GM23248 (cell line): Measurements from ENCODE around the gene TRPC6. TPM values are rescaled to one million over a fixed set of nuclear protein-coding genes. Genes with fewer than 3 reads are reported as not detected.
"Not testable (repeated sequence)": the region's sequence is repeated elsewhere in the genome, so short reads cannot be mapped to it uniquely, and the experiment has no call there.

Experiments used
- DNase-seq: peaks from one replicate; pipeline ENCODE4 v3.0.0-alpha.2; 2015
- H2AFZ ChIP-seq: fragments of 200-600 bp; sonication (generic); 2 replicates; pipeline ENCODE4 v1.6.1; 2016; ENCODE audit warnings: antibody characterized with exemption
- H3F3A ChIP-seq: fragments of 200-600 bp; sonication (generic); 2 replicates; pipeline ENCODE4 v1.6.1; 2016; ENCODE audit warnings: mild to moderate bottlenecking, antibody characterized with exemption, mixed run types; ENCODE audit not compliant: insufficient read depth
- H3K27ac ChIP-seq: fragments of 200-600 bp; sonication (generic); 2 replicates; pipeline ENCODE4 v1.5.1; 2016; ENCODE audit warnings: mild to moderate bottlenecking
- H3K27me3 ChIP-seq: fragments of 200-600 bp; sonication (generic); replicated peaks from 2 replicates; pipeline ENCODE4 v1.6.1; 2016; ENCODE audit warnings: mild to moderate bottlenecking; ENCODE audit not compliant: insufficient read depth
- H3K36me3 ChIP-seq: fragments of 200-600 bp; sonication (generic); 2 replicates; pipeline ENCODE4 v1.6.1; 2016; ENCODE audit warnings: low read depth, mild to moderate bottlenecking
- H3K4me1 ChIP-seq: fragments of 200-600 bp; sonication (generic); 2 replicates; pipeline ENCODE4 v1.6.1; 2016; ENCODE audit warnings: mild to moderate bottlenecking; ENCODE audit not compliant: insufficient read depth
- H3K4me2 ChIP-seq: fragments of 200-600 bp; sonication (generic); one replicate; pipeline ENCODE4 v1.6.1; 2016; ENCODE audit warnings: mild to moderate bottlenecking; ENCODE audit not compliant: unreplicated experiment
- H3K4me3 ChIP-seq: fragments of 200-600 bp; sonication (generic); 2 replicates; pipeline ENCODE4 v1.5.1; 2016; ENCODE audit warnings: mild to moderate bottlenecking
- H3K79me2 ChIP-seq: fragments of 200-600 bp; sonication (generic); 2 replicates; pipeline ENCODE4 v1.6.1; 2016; ENCODE audit warnings: mild to moderate bottlenecking; ENCODE audit not compliant: insufficient read depth
- H3K9ac ChIP-seq: fragments of 200-600 bp; sonication (generic); 2 replicates; pipeline ENCODE4 v1.6.1; 2016; ENCODE audit warnings: mild to moderate bottlenecking
- H3K9me2 ChIP-seq: fragments of 200-600 bp; sonication (generic); 2 replicates; pipeline ENCODE4 v1.6.1; 2016; ENCODE audit warnings: mixed run types, mild to moderate bottlenecking, moderate library complexity; ENCODE audit not compliant: insufficient read depth
- H3K9me3 ChIP-seq: fragments of 200-600 bp; sonication (generic); one replicate; pipeline ENCODE4 v1.6.1; 2017; ENCODE audit warnings: low read depth
- H4K20me1 ChIP-seq: fragments of 200-600 bp; sonication (generic); 2 replicates; pipeline ENCODE4 v1.6.0; 2016; ENCODE audit not compliant: insufficient read depth
- EZH2 ChIP-seq: fragments of 200-600 bp; sonication (generic); IDR thresholded peaks from 2 replicates; pipeline ENCODE4 v1.6.1; 2018; ENCODE audit warnings: antibody characterized with exemption, mild to moderate bottlenecking; ENCODE audit not compliant: insufficient read depth, poor library complexity, severe bottlenecking
- EZH2phosphoT487 ChIP-seq: fragments of 200-600 bp; sonication (generic); IDR thresholded peaks from 2 replicates; pipeline ENCODE4 v1.6.1; 2018; ENCODE audit warnings: antibody characterized with exemption, moderate library complexity, mild to moderate bottlenecking, low read depth; ENCODE audit not compliant: insufficient read depth
- WGBS, 2 experiments: methylation state at CpG; one replicate each; pipeline ENCODE4 v1.1.6; 2015 to 2017; ENCODE audit warnings: low lambda C conversion rate in 2 of 2, low coverage in 1 of 2; ENCODE audit errors: missing lambda C conversion rate in 2 of 2; 5-methylcytosine and 5-hydroxymethylcytosine counted together
- in situ Hi-C: fragments of 300-500 bp; cut with MboI; formaldehyde crosslinking; loops from 2 replicates; pipeline ENCODE4 v1.15.0; 2020
- polyA plus RNA-seq: library from polyadenylated mRNA; unstranded; fragments of >200 nt; fragmentation: Nextera tagmentation; extraction: Ambion mirVana; gene quantifications from 2 replicates; pipeline ENCODE4 v1.2.1, GENCODE V29; 2016
- total RNA-seq: library from RNA; depleted of rRNA; stranded (reverse); fragments of >200 nt; shearing (Covaris generic); gene quantifications from 2 replicates; pipeline ENCODE4 v1.2.3, GENCODE V29; 2014

TRPC6 gene
- total and polyA plus RNA-seq, 2 experiments from 2014 or later, result 0.11 to 0.16 TPM

DNA sequence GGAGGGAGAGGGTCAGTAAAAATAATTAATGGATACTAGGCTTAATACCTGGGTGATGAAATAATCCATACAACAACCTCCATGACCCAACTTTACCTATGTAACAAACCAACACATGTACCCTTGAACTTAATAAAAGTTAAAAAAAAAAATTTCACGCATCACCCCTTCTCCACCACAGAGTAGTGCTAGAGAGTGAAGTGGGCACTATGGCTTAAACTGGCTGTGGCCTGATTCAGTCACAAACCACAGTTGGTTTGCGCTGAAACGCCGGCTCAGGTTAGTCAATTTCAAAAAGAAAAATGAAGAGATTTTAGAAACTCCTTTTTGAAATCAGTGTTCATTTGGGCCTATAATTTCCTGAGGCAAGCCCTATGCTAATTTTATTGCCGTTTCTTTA, 144.3 kb downstream of the TRPC6 start:
- Histone ChIP-seq H3K27me3 (no peaks in the 10 kb centered on the region), H4K20me1 (no peaks in the 10 kb centered on the region), H3K4me1 (peaks cover 34% of the 10 kb centered on the region), H3K79me2 (no peaks in the 10 kb centered on the region), H3K9me3 (no peaks in the 10 kb centered on the region), H3K4me3 (no peak overlapping the region), H3K4me2 (no peak overlapping the region), H3K9me2 (no peaks in the 10 kb centered on the region), H3K27ac (no peak overlapping the region), H3K9ac (no peak overlapping the region), H3F3A (peaks cover 22% of the 10 kb centered on the region), H3K36me3 (no peaks in the 10 kb centered on the region), H2AFZ (no peak overlapping the region)
- in situ Hi-C loops, result loop anchor here (25.0 kb wide), 1 partner anchor 573 kb away; no protein-coding TSS in a partner anchor
- no peak for TF ChIP-seq EZH2phosphoT487
- no peak for TF ChIP-seq EZH2
- no peak for DNase-seq
- WGBS, 2 experiments, result 95 to 99% methylated on average over 5 of the region's 5 CpGs

DNA sequence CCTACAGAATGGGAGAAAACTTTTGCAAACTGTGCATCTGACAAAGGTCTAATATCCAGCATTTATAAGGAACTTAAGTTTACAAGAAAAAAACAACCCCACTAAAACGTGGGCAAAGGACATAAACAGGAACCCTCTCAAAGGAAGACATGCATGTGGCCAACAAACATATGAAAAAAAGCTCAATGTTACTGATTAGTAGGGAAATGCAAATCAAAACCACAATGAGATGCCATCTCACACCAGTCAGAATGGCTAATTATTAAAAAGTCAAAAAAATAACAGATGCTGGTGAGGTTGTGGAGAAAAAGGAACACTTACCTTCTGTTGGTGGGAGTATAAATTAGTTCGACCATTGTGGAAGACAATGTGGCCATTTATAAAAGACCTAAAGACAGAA, 145.1 kb downstream of the TRPC6 start:
- not testable (repeated sequence) for H3K9me3 ChIP-seq, H3K27me3 ChIP-seq, H4K20me1 ChIP-seq, DNase-seq, H3K9ac ChIP-seq, H2AFZ ChIP-seq, H3K36me3 ChIP-seq, H3K9me2 ChIP-seq, H3K27ac ChIP-seq, H3K4me2 ChIP-seq, H3K79me2 ChIP-seq, H3K4me3 ChIP-seq
- WGBS, 2 experiments, result 81 to 91% methylated on average over 2 of the region's 2 CpGs
- peaks cover 22% of the 10 kb centered on the region for H3F3A ChIP-seq
- peaks cover 27% of the 10 kb centered on the region for H3K4me1 ChIP-seq
- in situ Hi-C loops, result loop anchor here (25.0 kb wide), 1 partner anchor 574 kb away; no protein-coding TSS in a partner anchor

DNA sequence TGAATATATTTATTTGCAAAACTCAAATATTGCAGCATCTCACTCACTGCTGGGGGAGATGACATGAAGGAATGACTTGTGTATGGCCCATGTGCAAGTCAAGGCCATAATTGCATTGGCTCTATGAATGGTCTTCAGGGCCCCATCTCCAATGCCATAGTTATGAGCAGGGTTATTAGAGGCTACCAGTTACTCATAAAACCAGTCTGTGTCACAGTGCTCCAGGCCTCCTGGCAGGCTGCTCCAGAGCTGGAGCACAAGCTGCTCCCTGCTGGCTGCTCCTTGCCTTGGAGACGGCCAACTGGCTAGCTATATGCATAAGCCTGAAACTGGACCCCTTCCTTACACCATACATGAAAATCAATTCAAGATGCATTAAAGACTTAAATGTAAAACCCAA, 145.7 kb downstream of the TRPC6 start:
- Histone ChIP-seq H3F3A (peaks cover 22% of the 10 kb centered on the region), H3K4me1 (peaks cover 22% of the 10 kb centered on the region), H3K27ac (no peak overlapping the region), H3K36me3 (no peaks in the 10 kb centered on the region), H3K4me2 (no peak overlapping the region), H3K27me3 (no peaks in the 10 kb centered on the region), H2AFZ (no peak overlapping the region), H4K20me1 (no peaks in the 10 kb centered on the region), H3K9me2 (no peaks in the 10 kb centered on the region), H3K9me3 (no peaks in the 10 kb centered on the region), H3K9ac (no peak overlapping the region), H3K4me3 (no peak overlapping the region), H3K79me2 (no peaks in the 10 kb centered on the region)
- TF ChIP-seq EZH2phosphoT487 (no peak), EZH2 (no peak)
- in situ Hi-C loops, result loop anchor here (25.0 kb wide), 1 partner anchor 574 kb away; no protein-coding TSS in a partner anchor
- DNase-seq, result peak; percentile 48
- 43 to 53% methylated on average over 1 of the region's 1 CpG for WGBS, 2 experiments

DNA sequence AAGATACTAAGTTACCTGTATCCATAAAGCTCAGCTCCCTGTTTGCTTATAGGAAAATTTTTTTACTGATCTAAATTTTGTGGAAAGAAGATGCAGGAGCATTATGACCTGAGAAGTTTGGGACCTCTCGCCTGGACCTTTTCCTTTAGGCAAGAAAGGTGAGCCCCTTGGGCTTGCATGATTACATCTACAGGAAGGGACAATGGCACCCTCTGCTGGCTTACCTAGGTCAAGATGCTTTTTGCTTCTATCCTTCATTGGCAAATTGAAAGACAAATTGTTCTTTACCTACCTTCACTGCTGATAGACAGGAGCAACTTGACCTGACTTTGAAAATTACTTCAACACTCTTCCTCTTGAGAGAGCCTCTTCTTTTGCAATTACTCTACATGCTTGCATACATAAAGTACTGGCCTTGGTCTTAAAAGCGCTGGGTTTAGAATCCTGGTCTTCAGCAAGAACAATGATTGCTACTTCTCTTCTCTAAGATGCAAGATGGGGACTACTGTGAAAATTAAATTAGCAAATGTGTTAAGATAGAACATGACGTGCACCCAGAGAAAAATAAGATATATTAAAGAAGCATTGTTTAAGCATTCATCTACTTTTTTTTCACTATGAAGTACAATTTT, 147.2 kb downstream of the TRPC6 start:
- no peaks in the 10 kb centered on the region for H3K79me2 ChIP-seq
- H3K4me3 ChIP-seq, result no peak overlapping the region
- in situ Hi-C loops, result loop anchor here (25.0 kb wide), 1 partner anchor 576 kb away; no protein-coding TSS in a partner anchor
- H2AFZ ChIP-seq, result no peak overlapping the region
- H3K27ac ChIP-seq, result no peak overlapping the region
- peaks cover 7% of the 10 kb centered on the region for H3K4me1 ChIP-seq
- no peak for TF ChIP-seq EZH2
- no peak for TF ChIP-seq EZH2phosphoT487
- no peaks in the 10 kb centered on the region for H3K27me3 ChIP-seq
- no peak overlapping the region for H3K4me2 ChIP-seq
- WGBS, 2 experiments, result 46 to 49% methylated on average over 3 of the region's 3 CpGs
- no peaks in the 10 kb centered on the region for H3K36me3 ChIP-seq
- H3F3A ChIP-seq, result peaks cover 12% of the 10 kb centered on the region
- peak; percentile 58 for DNase-seq
- H4K20me1 ChIP-seq, result no peaks in the 10 kb centered on the region
- no peaks in the 10 kb centered on the region for H3K9me3 ChIP-seq
- no peak overlapping the region for H3K9ac ChIP-seq
- no peaks in the 10 kb centered on the region for H3K9me2 ChIP-seq
